GM20431 (cell line): ENCODE data around the gene CHST6.
"Not testable (repeated sequence)": the region's sequence is repeated elsewhere in the genome, so short reads cannot be mapped to it uniquely, and the experiment has no call there.

Experiments
- in situ Hi-C: fragments of 300-500 bp; cut with MseI, MboI; formaldehyde crosslinking; loops from one replicate; pipeline ENCODE4 v1.15.0; 2020; ENCODE audit warnings: low sequenced_read_pairs; ENCODE audit not compliant: unreplicated experiment

The CHST6 gene

DNA sequence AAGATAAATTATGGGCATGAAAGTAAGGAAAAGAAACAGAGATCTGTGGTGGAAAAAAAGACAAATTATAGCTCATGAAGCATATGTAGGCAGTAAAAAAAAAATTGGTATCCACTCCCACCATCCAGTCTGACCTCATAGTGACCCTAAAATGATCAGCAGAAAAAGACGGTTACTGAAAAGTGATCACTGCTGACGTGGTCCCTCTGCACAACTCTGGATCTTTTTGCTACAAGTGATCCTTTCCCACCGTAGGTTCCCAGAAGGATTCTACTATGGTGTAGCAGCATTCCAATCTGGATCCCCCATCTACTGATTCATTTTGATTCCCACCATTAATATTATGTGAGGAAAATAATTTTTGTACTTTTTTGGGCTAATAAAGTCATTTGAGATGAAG, 10.9 kb upstream of the CHST6 start:
- in situ Hi-C loops: no loop called here

DNA sequence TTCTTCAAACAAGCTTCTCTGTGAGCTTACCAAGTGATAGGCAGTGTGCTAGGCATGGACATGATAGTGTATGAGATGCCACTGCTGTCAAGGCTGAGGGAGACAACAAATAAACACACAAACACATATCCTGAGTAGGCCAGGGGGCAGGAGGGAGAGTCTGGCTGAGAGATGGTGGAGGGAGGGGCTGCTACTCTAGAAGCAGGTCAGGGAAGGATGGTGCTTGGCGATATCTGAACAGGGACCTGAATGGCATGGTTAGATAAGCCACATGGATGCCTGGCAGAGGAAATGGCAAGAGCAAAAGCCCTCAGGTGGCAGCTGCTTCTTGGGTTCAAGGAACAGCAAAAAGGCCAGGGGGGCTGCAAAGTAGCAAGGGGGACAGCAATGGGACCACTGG, 8.6 kb upstream of the CHST6 start:
- in situ Hi-C loops: no loop called here

DNA sequence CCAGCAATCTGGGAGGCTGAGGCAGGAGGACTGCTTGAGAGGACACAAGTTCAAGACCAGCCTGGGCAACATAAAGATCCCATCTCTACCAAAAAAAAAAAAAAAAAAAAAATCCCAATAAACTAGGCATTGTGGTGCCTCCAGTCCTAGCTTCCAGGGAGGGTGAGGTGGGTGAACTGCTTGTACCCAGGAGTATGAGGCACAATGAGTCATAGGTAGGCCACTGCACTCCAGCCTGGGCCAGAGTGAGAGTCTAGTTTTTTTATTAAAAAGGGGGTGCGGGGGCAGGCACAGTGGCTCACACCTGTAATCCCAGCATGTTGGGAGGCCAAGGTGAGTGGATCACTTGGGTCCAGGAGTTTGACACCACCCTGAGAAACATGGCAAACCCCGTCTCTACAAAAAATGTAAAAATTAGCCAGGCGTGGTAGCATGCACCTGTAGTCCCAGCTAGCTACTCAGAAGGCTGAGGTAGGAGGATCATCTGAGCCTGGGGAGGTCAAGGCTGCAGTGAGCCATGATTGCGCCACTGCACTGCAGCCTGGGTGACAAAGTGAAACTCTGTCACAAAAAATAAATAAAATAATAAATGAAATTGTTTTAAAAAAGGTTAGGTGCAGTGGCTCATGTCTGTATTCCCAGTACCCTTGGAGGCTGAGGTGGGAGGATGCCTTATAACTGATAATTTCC, 7.8 kb upstream of the CHST6 start:
- in situ Hi-C loops: no loop called here

- in situ Hi-C loops: not testable (repeated sequence)
Measured at GRCh38 chr16:75501820-75502219, 6.6 kb upstream of the CHST6 start.

- in situ Hi-C loops: no loop called here
Measured at GRCh38 chr16:75501359-75501758, 6.1 kb upstream of the CHST6 start.

GRCh38 chr16:75498605-75499322, 3.5 kb upstream of the CHST6 start:
- in situ Hi-C loops: not testable (repeated sequence)

DNA sequence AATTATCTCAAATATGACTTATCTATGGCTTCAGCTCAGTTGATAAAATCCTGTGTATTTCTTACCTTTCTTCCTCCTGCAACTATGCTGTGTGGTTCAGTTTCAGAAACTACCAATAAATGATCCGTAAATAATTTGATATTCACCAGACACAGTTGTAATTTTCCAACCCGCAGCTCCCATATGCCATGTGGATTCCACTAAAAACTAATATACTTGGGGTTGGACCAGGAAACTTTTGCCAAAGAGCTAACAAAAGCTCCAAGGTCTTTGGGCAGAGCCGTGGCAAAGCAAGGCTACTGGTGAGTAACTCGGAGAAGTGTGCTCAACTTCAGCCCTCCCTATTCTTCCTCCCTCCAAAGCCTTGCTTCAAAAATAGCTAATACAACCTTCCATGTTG, 2.3 kb upstream of the CHST6 start:
- in situ Hi-C loops: no loop called here

GRCh38 chr16:75494661-75495075, 573 bp downstream of the CHST6 start:
- in situ Hi-C loops: no loop called here

- in situ Hi-C loops: no loop called here
Measured at GRCh38 chr16:75494184-75494583, 1.1 kb downstream of the CHST6 start.

DNA sequence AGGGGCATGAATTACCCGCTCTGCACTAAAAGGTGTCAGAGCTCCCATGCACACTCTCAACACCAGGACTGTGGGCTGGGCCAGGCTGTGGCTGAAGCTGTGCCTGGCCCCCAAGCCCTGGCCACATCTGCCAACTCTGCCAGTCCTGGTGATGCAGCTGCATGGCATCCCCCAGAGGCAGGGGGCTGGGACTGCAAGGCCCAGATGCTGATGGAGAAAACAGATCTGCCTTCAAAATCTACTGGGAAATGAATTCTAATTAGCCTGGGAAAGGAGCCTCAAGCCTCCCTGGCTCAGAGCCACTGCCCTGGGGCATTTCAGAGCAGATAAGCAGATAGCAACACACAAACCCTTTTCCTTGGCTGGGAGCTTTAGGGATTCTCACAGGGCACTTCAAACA, 3.4 kb downstream of the CHST6 start:
- in situ Hi-C loops: no loop called here

DNA sequence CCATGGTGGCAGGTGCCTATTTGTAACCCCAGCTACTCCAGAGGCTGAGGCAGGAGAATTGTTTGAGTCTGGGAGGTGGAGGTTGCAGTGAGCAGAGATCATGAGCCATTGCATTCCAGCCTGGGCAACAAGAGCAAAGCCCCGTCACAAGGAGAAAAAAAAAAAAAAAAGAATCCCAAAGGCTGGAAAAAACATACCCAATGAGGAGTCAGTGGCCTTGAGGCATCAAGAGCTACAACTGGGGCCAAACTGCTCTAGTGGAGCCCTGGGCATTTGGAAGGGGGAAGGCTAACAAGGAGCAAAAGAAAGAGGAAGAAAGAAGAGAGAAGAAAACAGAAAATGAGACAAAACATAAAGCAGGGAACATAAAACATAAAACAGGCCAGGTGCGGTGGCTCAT, 6.9 kb downstream of the CHST6 start:
- in situ Hi-C loops: no loop called here

DNA sequence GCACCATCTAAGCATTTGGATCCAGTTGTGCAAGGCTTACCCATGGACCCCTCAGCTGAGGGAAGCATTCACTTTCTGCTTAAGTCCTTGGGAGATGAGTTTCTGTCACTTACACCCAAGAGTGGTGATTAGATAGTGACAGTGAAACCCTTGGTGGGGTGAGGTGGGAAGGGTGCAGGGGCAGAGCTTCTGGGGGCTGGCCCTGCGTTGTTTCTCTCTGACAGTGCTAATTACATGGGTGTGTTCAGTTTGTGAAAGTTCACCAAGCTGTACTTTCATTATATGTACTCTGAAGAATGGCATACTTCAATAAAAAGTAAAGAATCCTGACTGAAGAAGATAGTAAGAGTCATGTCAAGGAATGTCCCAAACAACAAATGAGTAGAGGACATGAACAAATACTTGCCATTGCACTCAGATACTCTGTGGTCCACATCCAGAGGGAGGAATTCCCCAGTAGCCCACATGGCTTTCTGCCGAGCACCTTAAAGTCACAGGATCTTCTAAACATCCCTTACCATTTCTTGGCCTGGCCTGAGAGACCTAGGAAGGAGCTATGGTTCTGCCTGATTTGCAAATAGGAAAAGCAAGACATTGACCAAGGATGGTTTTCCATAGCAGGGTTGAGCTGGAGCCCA, 8.4 kb downstream of the CHST6 start:
- in situ Hi-C loops: no loop called here

DNA sequence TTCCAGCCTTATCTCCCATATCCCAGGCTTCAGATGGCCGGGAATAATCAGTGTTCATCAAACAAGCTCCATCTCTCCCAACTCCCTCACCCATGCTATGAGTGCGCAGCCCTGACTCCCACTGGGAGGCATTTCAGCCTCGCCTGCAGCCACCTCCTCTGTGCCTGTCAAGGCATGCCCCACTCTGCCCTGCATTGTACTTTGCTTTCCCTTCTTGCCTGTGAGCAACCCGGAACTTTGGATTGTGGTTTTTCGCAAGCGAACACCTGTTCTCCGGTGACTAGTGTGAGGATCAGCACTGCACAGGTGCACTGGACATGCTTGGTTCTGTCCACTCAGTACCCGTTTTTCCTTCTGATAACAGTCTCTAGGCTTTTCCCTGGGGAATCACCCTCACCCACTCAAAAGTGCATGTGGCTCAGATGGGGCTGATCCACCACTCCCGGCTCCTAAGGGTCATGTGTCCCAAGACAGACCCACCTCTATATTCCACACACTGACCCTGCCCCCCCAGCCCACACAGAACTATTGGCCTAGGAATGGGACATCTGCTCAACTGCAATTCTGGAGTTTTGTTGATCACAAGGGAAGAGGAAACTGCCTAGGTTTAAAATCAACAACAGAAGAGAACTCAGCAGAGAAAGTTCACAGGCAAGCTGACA, 9.1 kb downstream of the CHST6 start:
- in situ Hi-C loops: no loop called here

GRCh38 chr16:75485230-75486013, 9.8 kb downstream of the CHST6 start:
- in situ Hi-C loops: no loop called here

DNA sequence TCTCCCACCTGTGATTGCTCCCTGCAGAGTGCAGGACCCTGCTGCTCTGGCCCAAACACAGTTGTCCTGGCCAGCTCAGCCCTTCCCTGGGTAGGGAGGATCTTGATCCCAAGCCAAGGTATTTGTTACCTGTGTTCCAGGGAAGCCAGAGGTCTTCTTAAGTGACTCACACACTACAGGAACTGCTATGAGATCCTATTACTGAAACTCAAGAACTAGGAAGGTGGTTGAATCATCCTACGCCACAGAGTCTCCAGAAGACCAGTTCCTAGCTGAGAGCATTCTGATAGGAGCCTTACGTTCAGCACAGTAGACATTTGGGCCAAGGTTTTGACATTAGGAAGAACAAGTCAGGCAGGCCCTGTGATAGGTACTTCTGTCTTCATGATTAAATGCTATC, 12.0 kb downstream of the CHST6 start:
- in situ Hi-C loops: no loop called here

DNA sequence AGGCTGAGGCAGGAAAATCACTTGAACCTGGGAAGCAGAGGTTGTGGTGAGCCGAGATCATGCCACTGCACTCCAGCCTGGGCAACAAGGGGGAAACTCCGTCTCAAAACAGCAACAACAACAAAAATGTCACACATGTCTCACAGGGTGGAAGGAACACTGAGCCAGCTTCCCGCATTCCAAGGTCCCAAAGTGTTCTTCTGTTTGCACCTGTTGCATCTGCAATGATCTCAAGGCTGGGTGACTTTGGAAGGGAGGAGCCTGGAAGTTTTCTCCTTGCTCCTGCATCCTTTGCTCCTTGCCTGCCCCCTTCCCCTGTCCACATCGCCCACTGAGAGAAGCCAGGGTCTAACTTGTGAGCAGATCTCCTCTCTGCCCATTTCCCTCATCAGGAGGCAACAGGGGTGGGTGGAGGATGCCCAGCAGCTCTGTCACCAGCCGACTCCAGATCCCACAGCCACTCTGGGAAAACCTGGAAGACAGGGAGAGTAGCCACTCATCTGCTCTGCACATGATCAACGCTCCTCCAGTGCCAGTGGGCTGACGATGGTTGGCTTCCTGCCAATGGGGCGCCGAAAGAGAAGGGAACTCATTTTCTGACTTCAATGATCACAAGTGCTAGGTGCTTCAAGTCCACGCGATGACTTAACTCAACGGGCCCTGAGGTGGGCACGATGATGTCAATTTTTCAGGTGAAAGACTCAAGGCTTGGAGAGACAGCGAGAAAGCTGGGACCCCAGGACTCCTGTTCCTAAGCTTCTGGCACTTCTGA, 12.6 kb downstream of the CHST6 start:
- in situ Hi-C loops: no loop called here

DNA sequence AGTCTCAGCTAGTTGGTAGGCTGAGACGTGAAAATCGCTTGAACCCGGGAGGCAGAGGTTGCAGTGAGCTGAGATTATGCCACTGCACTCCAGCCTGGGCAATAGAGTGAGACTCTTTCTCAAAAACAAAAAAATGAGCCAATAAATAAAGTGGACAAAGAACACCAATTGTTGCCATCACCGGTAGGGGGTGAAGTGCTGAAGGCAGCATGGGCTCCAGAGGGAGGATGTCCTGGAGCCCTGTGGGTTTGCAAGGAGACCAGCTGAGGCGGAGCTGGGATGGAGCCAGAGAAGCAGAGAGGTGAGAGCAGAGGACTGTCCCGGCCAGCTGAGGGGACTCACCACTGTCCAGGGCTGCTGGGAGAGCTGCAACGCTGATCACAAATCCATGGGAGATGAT, 13.8 kb downstream of the CHST6 start:
- in situ Hi-C loops: no loop called here

GRCh38 chr16:75479421-75479990, 15.7 kb downstream of the CHST6 start:
- in situ Hi-C loops: loop anchor here (10.0 kb wide), 1 partner anchor 285 kb away; no protein-coding TSS in a partner anchor
